Measurements from ENCODE around the gene RAD51B.

Gene RAD51B

DNA sequence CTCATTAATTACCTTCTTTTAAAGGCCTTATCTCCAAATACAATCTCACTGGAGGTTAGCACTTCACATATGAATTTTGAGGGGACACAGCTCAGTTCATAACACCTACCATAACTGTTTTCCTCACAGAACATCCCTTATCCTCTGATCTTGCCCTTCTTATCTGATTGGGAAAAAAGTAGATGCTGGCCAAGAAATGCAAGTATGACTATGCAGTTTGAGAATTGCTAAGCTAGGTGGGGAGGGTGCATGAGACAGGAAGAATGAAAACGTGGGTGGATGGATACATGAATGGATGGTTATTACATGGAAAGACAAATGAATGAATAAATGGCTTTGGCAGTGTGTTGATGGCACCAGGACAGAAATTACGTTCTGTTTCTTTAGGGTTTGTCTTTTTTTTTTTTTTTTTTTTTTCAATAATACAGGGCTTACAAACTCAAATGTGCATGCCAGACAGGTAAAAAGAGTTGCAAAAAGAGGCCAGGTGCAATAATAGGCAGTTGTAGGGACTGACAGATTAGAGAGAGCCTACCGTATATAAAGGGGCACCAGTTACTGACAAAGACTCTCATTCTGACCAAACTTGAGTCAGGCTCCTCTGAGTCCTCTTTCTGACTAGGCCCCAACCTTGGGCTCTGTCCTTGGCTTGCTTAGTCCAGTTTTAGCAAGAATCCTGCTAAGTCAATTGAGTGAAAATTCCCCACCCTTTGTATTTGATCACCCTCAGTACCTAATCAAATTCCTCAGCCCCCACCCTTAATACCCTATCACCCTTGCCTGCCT is 668.4 kb downstream of the RAD51B start:
- DNase-seq (ENCODE audit: insufficient read length, low spot score) = no peak
- FAIRE-seq = peak; percentile 38

DNA sequence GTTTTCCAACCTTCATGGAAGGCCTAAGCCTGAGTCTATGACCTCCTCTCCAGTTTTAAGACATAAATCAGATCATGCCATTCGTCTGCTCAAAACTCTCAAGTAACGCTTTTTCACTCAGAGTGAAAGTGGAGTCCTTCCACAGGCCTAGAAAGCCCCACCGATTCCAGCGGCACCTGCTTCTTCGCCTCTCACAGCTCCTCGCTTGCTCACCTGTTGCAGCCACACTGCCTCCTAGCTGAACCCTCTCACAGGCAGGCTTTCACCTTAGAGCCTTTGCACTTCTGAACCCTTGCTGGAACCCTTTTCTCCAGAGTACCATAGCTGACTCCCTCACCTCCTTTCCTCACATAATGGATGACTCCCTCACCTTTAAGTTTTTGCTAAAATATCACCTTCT is 672.2 kb downstream of the RAD51B start:
- FAIRE-seq (peak; percentile 72), DNase-seq (ENCODE audit: insufficient read length, low spot score) (no peak)
- TF ChIP-seq SPI1 (IDR thresholded peaks at IDR 0.05; ENCODE audit: low read depth, low read length) (no peak), POLR2A (IDR thresholded peaks at IDR 0.05; ENCODE audit: low read depth, low read length) (no peak), PAX5 (IDR thresholded peaks at IDR 0.05; ENCODE audit: insufficient read depth, low read length, severe bottlenecking) (no peak), TAF1 (IDR thresholded peaks at IDR 0.05; ENCODE audit: low read depth, low read length) (no peak), POU2F2 (IDR thresholded peaks at IDR 0.05; ENCODE audit: low read depth, low read length) (no peak), POLR2AphosphoS5 (IDR thresholded peaks at IDR 0.05; ENCODE audit: low read depth, low read length) (no peak)

More for the DNA sequence above, 668.4 kb downstream of the RAD51B start:
- TF ChIP-seq POU2F2 (IDR thresholded peaks at IDR 0.05; ENCODE audit: low read depth, low read length) (no peak), TAF1 (IDR thresholded peaks at IDR 0.05; ENCODE audit: low read depth, low read length) (no peak), POLR2AphosphoS5 (IDR thresholded peaks at IDR 0.05; ENCODE audit: low read depth, low read length) (no peak), POLR2A (IDR thresholded peaks at IDR 0.05; ENCODE audit: low read depth, low read length) (no peak), PAX5 (IDR thresholded peaks at IDR 0.05; ENCODE audit: insufficient read depth, low read length, severe bottlenecking) (no peak), SPI1 (IDR thresholded peaks at IDR 0.05; ENCODE audit: low read depth, low read length) (no peak)

DNA sequence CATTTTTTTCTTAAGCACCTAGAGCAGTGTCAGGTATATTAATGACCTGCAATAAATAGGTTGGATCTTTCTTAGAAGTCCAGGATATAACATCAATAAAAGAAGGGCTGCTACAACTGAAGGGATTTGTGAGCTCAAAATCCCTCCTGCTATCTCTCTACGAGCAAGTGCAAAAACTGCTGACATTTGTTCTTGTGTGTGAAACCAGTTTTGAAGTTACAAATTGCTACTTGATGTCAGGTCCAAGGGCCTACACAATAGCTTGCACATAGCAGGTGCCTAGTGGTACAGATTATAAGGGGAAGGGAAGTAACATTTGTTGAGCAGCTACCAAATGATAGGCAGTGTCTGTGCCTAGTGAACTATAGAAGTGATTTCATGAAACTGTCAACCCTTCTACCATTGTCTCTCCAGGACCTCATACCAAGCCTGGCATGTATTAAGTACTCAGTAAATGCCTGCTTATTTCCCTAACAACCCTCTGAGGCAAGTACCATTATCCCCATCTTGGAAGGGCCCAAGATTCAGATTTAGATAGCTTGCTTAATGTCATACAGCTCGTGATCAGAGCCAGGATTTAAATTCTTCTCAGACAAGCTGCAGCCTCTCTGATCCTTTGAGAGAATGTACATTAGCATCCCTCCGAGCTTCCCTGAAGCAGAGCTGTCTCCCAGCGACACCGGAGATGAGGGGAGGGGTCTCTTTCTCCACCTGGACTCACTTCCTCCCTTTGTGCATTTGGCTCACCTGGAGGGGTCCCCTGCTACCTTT is 673.0 kb downstream of the RAD51B start:
- FAIRE-seq (peak; percentile 9), DNase-seq (ENCODE audit: insufficient read length, low spot score) (no peak)
- TF ChIP-seq SPI1 (IDR thresholded peaks at IDR 0.05; ENCODE audit: low read depth, low read length) (no peak), PAX5 (IDR thresholded peaks at IDR 0.05; ENCODE audit: insufficient read depth, low read length, severe bottlenecking) (no peak), POLR2A (IDR thresholded peaks at IDR 0.05; ENCODE audit: low read depth, low read length) (no peak), POLR2AphosphoS5 (IDR thresholded peaks at IDR 0.05; ENCODE audit: low read depth, low read length) (no peak), POU2F2 (IDR thresholded peaks at IDR 0.05; ENCODE audit: low read depth, low read length) (no peak), TAF1 (IDR thresholded peaks at IDR 0.05; ENCODE audit: low read depth, low read length) (no peak)

DNA sequence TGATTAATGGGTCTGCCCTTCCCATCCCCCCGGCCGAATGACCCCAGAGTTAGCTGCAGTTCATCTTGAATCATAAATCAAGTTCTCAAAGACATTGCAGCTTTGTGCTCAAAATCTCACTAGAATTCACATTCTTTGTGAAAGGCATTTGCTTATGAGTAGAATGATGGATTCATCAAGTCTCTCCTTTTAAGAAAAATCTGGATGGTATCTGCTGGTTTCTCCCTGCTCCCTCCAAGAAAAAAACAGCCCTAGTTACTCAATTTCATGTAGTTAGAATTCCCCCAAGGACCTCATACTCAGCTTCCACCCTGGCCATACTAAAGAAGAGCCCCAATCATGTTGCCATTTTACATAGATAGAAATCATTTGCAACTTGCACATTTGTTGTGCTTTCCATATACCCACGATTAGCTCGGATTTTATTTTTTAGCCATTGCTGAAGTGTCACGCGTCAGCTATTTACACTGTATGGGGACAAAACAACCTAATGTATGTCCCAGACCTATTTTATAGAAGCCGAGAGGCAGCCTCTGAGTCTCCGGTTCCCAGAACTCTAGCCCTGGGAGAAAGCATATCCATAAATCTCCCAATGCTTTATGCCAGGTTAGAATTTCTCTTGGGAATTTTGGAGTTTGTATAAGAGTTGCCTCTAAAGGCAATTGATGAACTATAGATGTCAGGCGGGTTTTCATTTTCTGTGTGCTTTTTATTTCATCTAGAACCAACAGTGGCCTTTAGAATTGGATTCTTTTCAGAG is 673.8 kb downstream of the RAD51B start:
- no peak for TF ChIP-seq SPI1 (IDR thresholded peaks at IDR 0.05; ENCODE audit: low read depth, low read length)
- no peak for TF ChIP-seq POLR2A (IDR thresholded peaks at IDR 0.05; ENCODE audit: low read depth, low read length)
- no peak for TF ChIP-seq POLR2AphosphoS5 (IDR thresholded peaks at IDR 0.05; ENCODE audit: low read depth, low read length)
- no peak for TF ChIP-seq TAF1 (IDR thresholded peaks at IDR 0.05; ENCODE audit: low read depth, low read length)
- no peak for TF ChIP-seq PAX5 (IDR thresholded peaks at IDR 0.05; ENCODE audit: insufficient read depth, low read length, severe bottlenecking)
- no peak for TF ChIP-seq POU2F2 (IDR thresholded peaks at IDR 0.05; ENCODE audit: low read depth, low read length)
- no peak for FAIRE-seq

DNA sequence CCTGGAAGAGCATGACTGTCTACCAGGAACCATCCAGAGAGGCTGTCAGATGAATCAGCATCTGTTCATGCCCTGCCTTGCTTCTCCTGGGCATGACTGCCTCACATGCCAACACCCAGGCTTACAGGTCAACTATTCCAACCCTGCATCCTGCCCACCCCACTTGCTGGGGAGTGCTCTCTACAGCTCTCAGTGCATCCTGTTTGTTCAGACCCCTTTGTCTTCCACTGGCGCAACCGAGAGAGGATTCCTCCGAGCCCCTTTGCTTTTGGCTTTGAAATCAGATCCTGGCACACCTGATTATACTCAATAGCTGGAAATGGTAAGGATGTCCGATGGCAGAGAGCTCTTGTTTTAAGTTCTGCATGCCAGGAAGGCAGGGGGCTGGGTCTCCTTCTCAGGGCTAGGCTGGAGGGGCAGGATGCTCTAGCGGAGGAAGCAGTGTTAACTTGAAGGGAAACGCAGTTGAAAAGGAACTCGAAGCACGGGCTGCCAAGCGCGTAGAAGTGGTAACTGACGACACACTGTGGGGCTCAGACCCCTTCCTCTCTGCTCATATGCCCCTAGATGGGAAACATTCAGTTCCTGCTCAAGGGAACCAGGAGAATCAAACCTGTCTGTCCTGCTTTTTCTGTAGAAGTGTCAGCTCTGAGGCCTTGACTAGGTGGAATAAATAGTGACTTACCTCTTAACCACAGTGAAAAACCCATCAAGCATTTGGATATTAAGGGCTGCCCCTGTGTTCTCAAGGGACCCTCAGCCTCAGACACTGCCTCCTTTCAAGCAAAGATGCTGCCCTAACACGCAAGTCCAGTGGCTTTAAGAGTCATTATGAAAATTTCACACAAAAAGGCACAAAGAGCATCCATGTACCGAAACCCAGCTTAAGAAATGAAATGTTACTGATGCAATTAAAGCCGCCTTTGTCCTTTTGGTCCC is 675.8 kb downstream of the RAD51B start:
- DNase-seq (ENCODE audit: insufficient read length, low spot score) = no peak
- FAIRE-seq = peak; percentile 33

More for the DNA sequence above, 673.8 kb downstream of the RAD51B start:
- DNase-seq (ENCODE audit: insufficient read length, low spot score) = no peak

DNA sequence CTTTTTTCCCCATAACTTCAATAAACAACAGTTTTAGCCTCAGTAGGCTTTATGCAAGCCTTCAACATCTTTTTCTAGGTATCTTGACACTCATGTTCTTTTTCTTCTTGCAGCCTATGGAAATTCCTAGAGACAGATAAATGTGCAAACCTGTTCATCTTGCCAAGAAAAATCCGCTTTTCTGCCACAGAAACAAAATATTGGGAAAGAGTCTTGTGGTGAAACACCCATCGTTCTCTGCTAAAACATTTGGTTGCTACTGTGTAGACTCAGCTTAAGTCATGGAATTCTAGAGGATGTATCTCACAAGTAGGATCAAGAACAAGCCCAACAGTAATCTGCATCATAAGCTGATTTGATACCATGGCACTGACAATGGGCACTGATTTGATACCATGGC is 677.4 kb downstream of the RAD51B start:
- TF ChIP-seq POU2F2 (IDR thresholded peaks at IDR 0.05; ENCODE audit: low read depth, low read length) (no peak), POLR2A (IDR thresholded peaks at IDR 0.05; ENCODE audit: low read depth, low read length) (no peak), TAF1 (IDR thresholded peaks at IDR 0.05; ENCODE audit: low read depth, low read length) (no peak), PAX5 (IDR thresholded peaks at IDR 0.05; ENCODE audit: insufficient read depth, low read length, severe bottlenecking) (no peak), SPI1 (IDR thresholded peaks at IDR 0.05; ENCODE audit: low read depth, low read length) (no peak), POLR2AphosphoS5 (IDR thresholded peaks at IDR 0.05; ENCODE audit: low read depth, low read length) (no peak)
- FAIRE-seq (no peak), DNase-seq (ENCODE audit: insufficient read length, low spot score) (no peak)

More for the DNA sequence above, 675.8 kb downstream of the RAD51B start:
- TF ChIP-seq TAF1 (IDR thresholded peaks at IDR 0.05; ENCODE audit: low read depth, low read length) = no peak
- TF ChIP-seq POU2F2 (IDR thresholded peaks at IDR 0.05; ENCODE audit: low read depth, low read length) = peak; percentile 74
- TF ChIP-seq SPI1 (IDR thresholded peaks at IDR 0.05; ENCODE audit: low read depth, low read length) = no peak
- TF ChIP-seq POLR2A (IDR thresholded peaks at IDR 0.05; ENCODE audit: low read depth, low read length) = no peak; the same call in 1 of the 2 replicates
- peak; percentile 38; the same call in 1 of the 2 replicates for TF ChIP-seq POLR2AphosphoS5 (IDR thresholded peaks at IDR 0.05; ENCODE audit: low read depth, low read length)
- no peak for TF ChIP-seq PAX5 (IDR thresholded peaks at IDR 0.05; ENCODE audit: insufficient read depth, low read length, severe bottlenecking)

DNA sequence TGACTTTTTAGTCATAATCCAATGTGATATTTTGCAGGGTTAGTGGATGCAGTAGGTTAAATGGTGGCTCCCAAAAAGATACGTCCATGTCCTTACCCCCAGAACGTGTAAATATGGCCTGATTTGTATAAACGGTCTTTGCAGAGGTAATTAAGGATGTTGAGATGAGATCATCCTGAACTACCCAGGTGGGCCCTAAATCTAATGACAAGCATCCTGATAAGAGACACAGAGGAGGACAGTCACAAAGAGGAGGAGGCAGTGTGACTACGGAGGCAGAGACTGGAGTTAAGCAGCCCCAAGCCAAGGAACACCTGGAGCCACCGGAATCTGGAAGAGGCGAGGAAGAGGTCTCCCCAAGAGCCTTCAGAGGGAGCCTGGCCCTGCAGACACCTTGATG is 679.9 kb downstream of the RAD51B start:
- TF ChIP-seq SPI1 (IDR thresholded peaks at IDR 0.05; ENCODE audit: low read depth, low read length) (no peak), POLR2A (IDR thresholded peaks at IDR 0.05; ENCODE audit: low read depth, low read length) (no peak), TAF1 (IDR thresholded peaks at IDR 0.05; ENCODE audit: low read depth, low read length) (no peak), PAX5 (IDR thresholded peaks at IDR 0.05; ENCODE audit: insufficient read depth, low read length, severe bottlenecking) (no peak), POLR2AphosphoS5 (IDR thresholded peaks at IDR 0.05; ENCODE audit: low read depth, low read length) (no peak), POU2F2 (IDR thresholded peaks at IDR 0.05; ENCODE audit: low read depth, low read length) (no peak)
- FAIRE-seq (peak; percentile 5), DNase-seq (ENCODE audit: insufficient read length, low spot score) (no peak)

DNA sequence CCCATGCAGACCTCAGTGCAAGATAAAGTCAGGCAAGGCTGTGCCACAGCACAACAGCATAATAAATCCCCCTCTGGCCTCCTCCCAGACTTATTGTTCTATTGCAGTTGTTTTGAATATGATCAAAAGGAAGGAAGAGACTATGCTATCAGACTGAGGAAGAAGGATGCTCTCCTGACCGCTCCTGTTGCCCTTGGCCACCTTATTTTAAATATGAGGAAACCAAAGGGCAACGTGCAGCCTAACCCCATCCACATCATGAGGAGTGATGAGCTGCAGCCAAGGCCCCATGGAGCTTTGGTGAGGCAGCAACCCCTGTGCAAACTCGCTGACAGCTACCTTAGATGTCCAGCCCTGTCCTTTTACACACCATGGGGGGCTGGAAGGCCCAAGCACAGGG is 681.6 kb downstream of the RAD51B start:
- FAIRE-seq = no peak
- TF ChIP-seq PAX5 (IDR thresholded peaks at IDR 0.05; ENCODE audit: insufficient read depth, low read length, severe bottlenecking) (no peak), SPI1 (IDR thresholded peaks at IDR 0.05; ENCODE audit: low read depth, low read length) (no peak), POLR2AphosphoS5 (IDR thresholded peaks at IDR 0.05; ENCODE audit: low read depth, low read length) (no peak), TAF1 (IDR thresholded peaks at IDR 0.05; ENCODE audit: low read depth, low read length) (no peak), POU2F2 (IDR thresholded peaks at IDR 0.05; ENCODE audit: low read depth, low read length) (no peak), POLR2A (IDR thresholded peaks at IDR 0.05; ENCODE audit: low read depth, low read length) (no peak)
- no peak for DNase-seq (ENCODE audit: insufficient read length, low spot score)

Data from GM12891 (cell line).